ENCODE results near the gene MUC5AC. TPM values are rescaled to one million over a fixed set of nuclear protein-coding genes. Genes with fewer than 3 reads are reported as not detected.

MUC5AC gene
- total RNA-seq, 2 donors from 2014 or later = not detected

GRCh38 chr11:1118755-1119603 lies 38.8 kb upstream of the MUC5AC start:
- no peak for ATAC-seq
- Mint-ChIP-seq H3K9me3 (peaks cover 0 to under 1% of the 10 kb centered on the region in 2 donors), H3K36me3 (no peaks in the 10 kb centered on the region), H3K27ac (no peak overlapping the region)
- DNase-seq (ENCODE audit: low spot score in 2 of 2) = peak in 1 of 2 donors; percentile 40

GRCh38 chr11:1119604-1120146 lies 38.1 kb upstream of the MUC5AC start:
- Mint-ChIP-seq H3K27ac (no peak overlapping the region), H3K9me3 (peaks cover 7% of the 10 kb centered on the region in 2 donors), H3K36me3 (no peaks in the 10 kb centered on the region)
- ATAC-seq (no peak), DNase-seq (ENCODE audit: low spot score in 2 of 2) (peak in 1 of 2 donors; percentile 44)

DNA sequence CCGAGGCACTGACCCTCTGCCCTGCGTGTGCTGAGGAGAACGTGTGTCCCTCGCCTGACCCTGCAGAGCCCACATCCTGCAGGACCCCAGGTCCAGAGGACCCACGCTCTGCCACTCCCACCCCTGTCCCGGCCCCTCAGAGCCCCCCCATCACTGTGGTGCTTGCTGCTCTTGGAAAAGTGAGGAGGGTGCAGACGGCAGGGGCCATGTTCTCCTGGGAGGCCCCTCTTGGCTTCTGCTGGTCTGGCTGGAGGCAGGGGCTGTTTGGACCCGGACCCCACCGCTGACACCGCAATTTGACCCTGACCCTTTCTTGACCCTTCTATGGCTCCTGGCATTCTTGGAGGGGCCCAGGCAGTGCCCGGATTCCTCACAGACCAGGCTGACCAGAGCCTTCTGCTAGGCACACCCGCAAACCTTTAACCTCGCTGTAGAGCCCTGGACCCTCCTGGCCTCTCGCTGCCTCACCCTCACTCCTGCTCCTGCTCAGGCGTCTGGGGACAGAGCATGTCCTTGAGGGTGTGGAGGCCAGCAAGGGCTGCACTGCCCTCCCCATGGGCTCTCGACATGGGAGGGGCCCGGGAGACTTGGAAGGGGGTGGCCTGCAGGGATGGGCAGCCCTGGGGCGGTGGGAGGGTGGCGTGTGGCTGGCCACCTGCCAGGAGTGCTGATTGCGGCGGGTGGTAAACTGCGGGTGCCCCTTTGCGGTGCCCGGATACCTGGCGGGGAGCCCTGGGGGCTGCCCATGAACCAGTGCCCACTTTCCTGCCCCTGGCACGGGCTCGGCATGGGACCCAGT lies 37.0 kb upstream of the MUC5AC start:
- DNase-seq (ENCODE audit: low spot score in 2 of 2) = peak in 1 of 2 donors; percentile 48

DNA sequence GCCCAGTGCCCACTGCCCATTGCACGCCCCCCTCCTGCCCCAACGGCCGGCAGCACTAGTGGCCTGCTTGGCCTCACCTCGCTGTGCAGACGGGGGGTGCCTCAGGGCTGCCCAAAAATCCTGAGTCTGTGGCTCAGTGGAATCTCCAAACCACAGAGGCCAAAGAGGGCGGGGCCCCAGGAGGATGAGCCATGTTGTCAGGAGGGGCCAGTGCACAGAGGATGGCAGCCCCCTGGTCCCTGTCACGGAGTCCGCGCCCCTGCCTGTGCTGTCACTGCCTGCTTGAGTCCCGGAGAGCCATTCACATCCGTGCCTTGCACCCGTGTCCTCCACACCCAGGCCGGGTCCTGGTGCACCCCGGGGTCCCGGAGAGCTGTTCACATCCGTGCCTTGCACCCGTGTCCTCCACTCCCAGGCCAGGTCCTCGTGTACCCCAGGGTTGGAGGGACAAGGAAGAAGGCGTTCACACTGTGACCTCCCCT lies 36.4 kb upstream of the MUC5AC start:
- ATAC-seq = no peak
- Mint-ChIP-seq H3K9me3 (peaks cover 11% of the 10 kb centered on the region in 2 donors), H3K36me3 (no peaks in the 10 kb centered on the region), H3K27ac (no peak overlapping the region)
- DNase-seq (ENCODE audit: low spot score in 2 of 2) = peak in 1 of 2 donors; percentile 50

More for the DNA sequence above, 37.0 kb upstream of the MUC5AC start:
- Mint-ChIP-seq H3K36me3 (no peaks in the 10 kb centered on the region), H3K9me3 (peaks cover 11% of the 10 kb centered on the region in 2 donors), H3K27ac (no peak overlapping the region)
- ATAC-seq = no peak

DNA sequence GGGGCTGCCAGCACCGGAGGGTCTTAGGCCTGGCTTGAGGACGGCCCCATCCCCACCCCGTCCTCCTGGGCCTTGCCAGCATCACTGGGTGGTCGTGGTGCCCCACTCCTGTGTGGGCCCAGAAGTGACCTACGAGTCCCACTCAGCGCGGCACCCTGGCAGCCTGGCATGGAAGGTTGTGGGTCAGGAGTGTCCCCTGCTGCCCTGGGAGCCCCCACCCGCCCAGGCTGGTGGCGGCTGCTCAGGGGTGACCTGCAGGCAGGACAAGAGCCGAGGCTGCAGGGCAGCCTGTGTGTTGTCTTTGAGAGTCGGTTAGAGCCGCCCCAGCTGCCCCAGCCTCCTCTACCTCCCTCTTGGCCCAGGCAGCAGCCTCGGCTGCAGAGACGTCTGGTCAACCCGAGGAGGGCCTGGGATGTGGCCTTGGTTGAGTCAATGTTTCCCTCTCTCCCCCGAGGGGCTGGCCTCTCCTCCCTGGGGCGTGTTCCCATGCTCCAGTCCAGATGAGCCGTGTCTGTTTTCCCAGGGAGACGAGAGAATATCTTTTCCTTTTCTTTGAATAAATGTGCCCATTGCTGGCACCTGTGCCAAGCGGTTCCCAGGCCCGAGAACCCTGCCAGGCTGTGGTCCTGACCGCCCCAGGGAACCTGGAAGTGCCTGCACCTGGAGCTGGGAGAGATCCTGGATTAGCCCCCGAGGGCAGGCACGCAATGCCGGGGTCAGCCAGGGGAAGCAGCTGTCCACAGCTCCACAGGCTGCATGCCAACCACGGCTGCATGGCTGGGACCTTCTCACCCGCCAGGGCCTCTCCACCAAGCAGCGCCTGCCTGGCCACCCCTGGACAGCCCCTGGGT lies 35.7 kb upstream of the MUC5AC start:
- DNase-seq (ENCODE audit: low spot score in 2 of 2) (peak in 1 of 2 donors; percentile 37), ATAC-seq (no peak)

DNA sequence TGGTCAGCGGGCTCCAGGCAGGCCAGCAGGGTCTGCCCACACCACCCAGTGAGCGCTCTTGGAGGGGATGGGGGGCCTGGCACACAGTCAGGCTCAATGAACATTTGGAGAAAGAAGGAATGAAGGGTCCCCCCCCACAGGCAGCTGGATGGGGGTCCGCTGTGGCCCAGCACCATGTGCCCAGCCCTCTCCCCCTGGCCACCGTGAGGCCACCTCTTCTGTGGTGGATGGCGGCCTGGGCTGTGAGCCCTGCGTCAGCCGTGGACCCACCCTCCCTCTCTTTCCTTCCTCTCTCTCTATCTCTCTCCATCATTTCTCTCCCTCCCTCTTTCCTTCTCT lies 35.1 kb upstream of the MUC5AC start:
- DNase-seq (ENCODE audit: low spot score in 2 of 2) (peak in 1 of 2 donors; percentile 30), ATAC-seq (no peak)
- Mint-ChIP-seq H3K9me3 (peaks cover 11% of the 10 kb centered on the region in 2 donors), H3K36me3 (no peaks in the 10 kb centered on the region), H3K27ac (no peak overlapping the region)

More for the DNA sequence above, 35.7 kb upstream of the MUC5AC start:
- no peak overlapping the region for H3K27ac Mint-ChIP-seq
- no peaks in the 10 kb centered on the region for H3K36me3 Mint-ChIP-seq
- peaks cover 11% of the 10 kb centered on the region in 2 donors for H3K9me3 Mint-ChIP-seq

- Mint-ChIP-seq H3K27ac (no peak overlapping the region), H3K9me3 (peaks cover 11% of the 10 kb centered on the region in 2 donors), H3K36me3 (no peaks in the 10 kb centered on the region)
- ATAC-seq (peak; percentile 43 to 65), DNase-seq (ENCODE audit: low spot score in 2 of 2) (peak in 1 of 2 donors; percentile 35)
Measured at GRCh38 chr11:1123970-1124369, 33.8 kb upstream of the MUC5AC start.

DNA sequence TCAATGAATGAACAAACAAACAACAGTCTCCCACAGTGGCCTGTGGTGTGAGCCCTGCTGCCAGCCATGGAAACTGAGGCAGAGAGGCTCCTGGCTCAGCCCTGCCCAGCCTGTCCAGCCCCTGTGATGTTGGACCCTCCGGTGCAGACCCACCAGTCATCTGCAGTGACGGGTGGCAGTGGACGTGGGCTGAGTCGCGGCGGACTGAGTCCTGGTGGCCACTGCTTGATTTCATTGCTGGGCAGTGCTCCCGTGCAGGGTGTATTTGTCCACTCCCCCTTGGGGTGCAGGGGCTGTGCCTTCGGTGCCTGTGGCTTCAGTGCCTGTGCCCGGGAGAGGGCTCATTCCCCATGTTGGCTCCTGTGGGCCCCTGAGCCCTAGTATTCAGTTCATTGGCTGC lies 31.9 kb upstream of the MUC5AC start:
- Mint-ChIP-seq H3K27ac (no peak overlapping the region), H3K9me3 (peaks cover 11% of the 10 kb centered on the region in 2 donors), H3K36me3 (no peaks in the 10 kb centered on the region)
- DNase-seq (ENCODE audit: low spot score in 2 of 2) (peak in 1 of 2 donors; percentile 48), ATAC-seq (peak in 1 of 2 donors; percentile 29)

DNA sequence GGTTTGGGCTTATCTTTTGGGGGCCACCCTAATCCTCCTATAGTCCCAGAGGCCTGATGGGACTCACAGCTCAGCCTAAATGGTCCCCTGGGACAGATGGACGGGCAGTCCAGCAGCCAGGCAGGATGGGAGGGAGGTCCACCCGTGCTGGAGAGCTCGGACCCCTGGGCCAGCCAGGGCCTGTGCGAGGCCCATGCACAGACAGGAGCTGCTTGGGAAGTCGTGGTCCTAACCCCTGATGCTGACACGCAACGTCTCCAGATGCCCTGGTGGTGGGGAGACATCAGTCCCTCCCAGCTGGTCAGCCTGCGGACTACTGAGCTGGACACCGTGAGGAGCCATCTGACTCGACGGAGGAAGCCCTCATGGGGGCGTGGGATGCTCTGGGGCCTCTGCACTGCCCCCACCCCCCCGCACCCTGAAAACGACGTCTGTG lies 31.2 kb upstream of the MUC5AC start:
- peaks cover 11% of the 10 kb centered on the region in 2 donors for H3K9me3 Mint-ChIP-seq
- ATAC-seq (no peak), DNase-seq (ENCODE audit: low spot score in 2 of 2) (peak in 1 of 2 donors; percentile 53)
- no peak overlapping the region for H3K27ac Mint-ChIP-seq
- no peaks in the 10 kb centered on the region for H3K36me3 Mint-ChIP-seq

DNA sequence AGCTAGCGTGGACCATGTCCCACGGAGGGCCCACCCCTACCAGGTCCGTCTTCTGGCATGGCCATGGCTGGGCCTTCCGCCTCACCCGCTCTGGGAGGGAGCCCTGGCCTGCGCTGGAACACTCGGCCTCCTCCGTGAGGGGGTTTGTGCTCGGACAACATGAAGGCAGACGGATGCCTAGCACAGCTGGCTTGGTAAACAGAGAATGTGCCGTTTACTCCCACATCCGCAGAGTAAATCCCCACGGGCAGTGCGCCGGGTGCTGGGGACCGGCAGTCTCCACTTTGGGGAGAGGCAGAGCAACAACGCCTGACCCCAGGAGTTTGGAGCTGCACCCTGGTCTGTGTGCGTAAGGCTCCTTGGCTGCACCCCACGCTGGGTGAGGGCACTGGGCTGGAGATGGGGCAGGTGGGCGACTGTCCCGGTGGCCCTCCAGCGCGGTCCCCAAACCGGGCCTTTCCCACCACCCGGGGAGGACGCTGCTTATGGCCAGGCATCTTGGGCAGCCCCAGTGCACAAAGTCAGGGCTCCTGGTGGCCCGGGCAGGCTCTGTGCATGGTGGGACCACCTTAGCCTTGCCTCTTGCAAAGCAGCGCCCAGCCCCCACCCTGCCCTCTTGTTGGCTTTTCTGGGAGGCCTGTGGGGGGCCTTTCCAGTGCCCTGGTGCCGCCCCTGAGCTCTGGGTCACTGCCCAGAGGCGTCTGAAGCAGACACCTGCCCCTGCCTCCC lies 30.7 kb upstream of the MUC5AC start:
- Mint-ChIP-seq H3K9me3 (peaks cover 11% of the 10 kb centered on the region in 2 donors), H3K27ac (no peak overlapping the region), H3K36me3 (peaks cover 2 to 5% of the 10 kb centered on the region in 2 donors)
- peak in 1 of 2 donors; percentile 53 for DNase-seq (ENCODE audit: low spot score in 2 of 2)
- no peak for ATAC-seq

GRCh38 chr11:1127664-1128162 lies 30.0 kb upstream of the MUC5AC start:
- H3K27ac Mint-ChIP-seq = no peak overlapping the region
- H3K9me3 Mint-ChIP-seq = peaks cover 11 to 12% of the 10 kb centered on the region in 2 donors
- peaks cover 4 to 6% of the 10 kb centered on the region in 2 donors for H3K36me3 Mint-ChIP-seq
- no peak for ATAC-seq
- DNase-seq (ENCODE audit: low spot score in 2 of 2) = peak in 1 of 2 donors; percentile 41

DNA sequence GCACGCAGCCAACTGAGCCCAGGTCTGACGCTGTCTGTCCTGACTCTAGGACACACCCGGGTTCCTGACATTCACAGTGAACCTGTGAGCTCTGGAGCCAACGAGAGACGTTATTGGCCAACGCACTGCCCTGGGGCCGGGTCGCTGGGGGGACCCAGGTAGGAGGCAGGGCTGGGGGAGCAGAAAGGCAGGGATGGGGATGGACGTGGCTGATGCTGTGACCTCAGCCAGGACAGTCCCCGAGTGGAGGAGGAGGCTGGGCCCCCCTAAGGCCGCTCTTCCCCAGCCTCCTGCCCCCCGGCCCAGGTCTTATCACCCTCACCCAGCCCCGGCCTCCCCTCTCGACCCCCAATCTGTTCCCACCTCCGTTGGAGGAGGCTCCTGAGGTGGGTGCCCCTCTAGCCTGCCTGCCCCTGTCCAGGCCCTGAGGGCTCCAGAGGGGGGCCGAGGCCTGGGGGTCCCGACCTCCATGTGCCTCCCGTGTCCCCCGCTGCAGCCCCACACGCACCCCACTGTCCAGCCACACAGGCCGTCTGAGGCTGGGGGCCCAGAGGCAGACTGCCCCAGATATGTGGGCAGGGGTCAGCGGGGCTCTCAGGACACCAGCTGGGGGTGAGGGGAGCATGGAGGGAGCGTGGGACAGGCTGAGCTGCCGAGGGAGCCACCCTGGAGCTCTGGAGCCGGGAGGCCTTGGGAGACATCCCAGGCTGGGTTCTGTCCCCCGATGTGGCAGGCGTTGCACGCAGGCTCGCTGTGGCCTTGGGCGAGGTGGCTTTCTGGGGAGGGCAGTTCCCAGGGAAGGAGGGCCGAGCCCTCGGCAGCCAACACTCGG lies 29.2 kb upstream of the MUC5AC start:
- ATAC-seq (no peak), DNase-seq (ENCODE audit: low spot score in 2 of 2) (peak in 1 of 2 donors; percentile 46)
- Mint-ChIP-seq H3K9me3 (peaks cover 12 to 17% of the 10 kb centered on the region in 2 donors), H3K27ac (no peak overlapping the region), H3K36me3 (peaks cover 7 to 8% of the 10 kb centered on the region in 2 donors)

GRCh38 chr11:1129143-1129610 lies 28.6 kb upstream of the MUC5AC start:
- ATAC-seq = no peak
- DNase-seq (ENCODE audit: low spot score in 2 of 2) = peak in 1 of 2 donors; percentile 46
- H3K36me3 Mint-ChIP-seq = peaks cover 14 to 15% of the 10 kb centered on the region in 2 donors
- H3K9me3 Mint-ChIP-seq = peaks cover 17 to 22% of the 10 kb centered on the region in 2 donors
- no peak overlapping the region for H3K27ac Mint-ChIP-seq

GRCh38 chr11:1129611-1130160 lies 28.1 kb upstream of the MUC5AC start:
- peaks cover 17 to 22% of the 10 kb centered on the region in 2 donors for H3K9me3 Mint-ChIP-seq
- peaks cover 19 to 20% of the 10 kb centered on the region in 2 donors for H3K36me3 Mint-ChIP-seq
- DNase-seq (ENCODE audit: low spot score in 2 of 2) (peak in 1 of 2 donors; percentile 34), ATAC-seq (no peak)
- H3K27ac Mint-ChIP-seq = no peak overlapping the region
